Suppressor macrophage treated with lipopolysaccharide for 1 hour (primary cell): ENCODE data around the gene E2F1.
"Not testable (repeated sequence)": the region's sequence is repeated elsewhere in the genome, so short reads cannot be mapped to it uniquely, and the experiment has no call there.

ENCODE experiments used
- DNase-seq, 3 donors: peaks; one replicate each; pipeline ENCODE4 v3.0.0-alpha.2; 2020 to 2022

E2F1 gene

GRCh38 chr20:33656783-33657703 is 29.1 kb downstream of the E2F1 start:
- DNase-seq, result no peak

GRCh38 chr20:33656010-33656782 is 30.0 kb downstream of the E2F1 start:
- DNase-seq, result no peak

- no peak for DNase-seq
These were observed 31.0 kb downstream of the E2F1 start for GRCh38 chr20:33655164-33655563.

GRCh38 chr20:33654680-33655161 is 31.5 kb downstream of the E2F1 start:
- no peak for DNase-seq

GRCh38 chr20:33653900-33654596 is 32.1 kb downstream of the E2F1 start:
- DNase-seq, result no peak

GRCh38 chr20:33653218-33653899 is 32.8 kb downstream of the E2F1 start:
- DNase-seq, result peak; percentile 27 to 40 (median 28)

- DNase-seq, result no peak
These were observed 34.6 kb downstream of the E2F1 start for GRCh38 chr20:33651562-33652048.

GRCh38 chr20:33650753-33651561 is 35.2 kb downstream of the E2F1 start:
- no peak for DNase-seq

- no peak for DNase-seq
These were observed 36.0 kb downstream of the E2F1 start for GRCh38 chr20:33650111-33650752.

- no peak for DNase-seq
These were observed 36.9 kb downstream of the E2F1 start for GRCh38 chr20:33649201-33649681.

GRCh38 chr20:33648396-33649004 is 37.7 kb downstream of the E2F1 start:
- no peak for DNase-seq

GRCh38 chr20:33647603-33648395 is 38.4 kb downstream of the E2F1 start:
- DNase-seq, result no peak

- DNase-seq, result not testable (repeated sequence)
These were observed 39.1 kb downstream of the E2F1 start for GRCh38 chr20:33646959-33647602.

GRCh38 chr20:33646191-33646590 is 40.0 kb downstream of the E2F1 start:
- no peak for DNase-seq

GRCh38 chr20:33645396-33645795 is 40.8 kb downstream of the E2F1 start:
- DNase-seq, result no peak

GRCh38 chr20:33645072-33645358 is 41.2 kb downstream of the E2F1 start:
- no peak for DNase-seq

- no peak for DNase-seq
These were observed 41.7 kb downstream of the E2F1 start for GRCh38 chr20:33644313-33645071.

GRCh38 chr20:33640287-33640686 is 45.9 kb downstream of the E2F1 start:
- DNase-seq, result no peak
